Measurements from ENCODE around the gene NPL. TPM values are rescaled to one million over a fixed set of nuclear protein-coding genes. Genes with fewer than 3 reads are reported as not detected.

Gene NPL
- total RNA-seq, 1 donor from 2014 or later, result 2.4 TPM

GRCh38 chr1:182781841-182782586 is 7.6 kb upstream of the NPL start:
- Histone ChIP-seq H3K27me3 (ENCODE audit: control insufficient read depth, insufficient read depth, low read length) (no peaks in the 10 kb centered on the region), H3K36me3 (ENCODE audit: control insufficient read depth, insufficient read depth, low read length) (no peaks in the 10 kb centered on the region), H3K4me3 (ENCODE audit: low read depth, low read length) (no peak overlapping the region)
- DNase-seq (ENCODE audit: low read depth), result peak; percentile 60
- TF ChIP-seq CTCF (IDR thresholded peaks at IDR 0.05; ENCODE audit: insufficient read depth, low read length, severe bottlenecking), result peak; percentile 84
- FAIRE-seq, result no peak

GRCh38 chr1:182782587-182782913 is 7.0 kb upstream of the NPL start:
- no peak for FAIRE-seq
- TF ChIP-seq CTCF (IDR thresholded peaks at IDR 0.05; ENCODE audit: insufficient read depth, low read length, severe bottlenecking), result no peak
- no peaks in the 10 kb centered on the region for H3K36me3 ChIP-seq (ENCODE audit: control insufficient read depth, insufficient read depth, low read length)
- H3K27me3 ChIP-seq (ENCODE audit: control insufficient read depth, insufficient read depth, low read length), result no peaks in the 10 kb centered on the region
- no peak overlapping the region for H3K4me3 ChIP-seq (ENCODE audit: low read depth, low read length)
- DNase-seq (ENCODE audit: low read depth), result no peak

DNA sequence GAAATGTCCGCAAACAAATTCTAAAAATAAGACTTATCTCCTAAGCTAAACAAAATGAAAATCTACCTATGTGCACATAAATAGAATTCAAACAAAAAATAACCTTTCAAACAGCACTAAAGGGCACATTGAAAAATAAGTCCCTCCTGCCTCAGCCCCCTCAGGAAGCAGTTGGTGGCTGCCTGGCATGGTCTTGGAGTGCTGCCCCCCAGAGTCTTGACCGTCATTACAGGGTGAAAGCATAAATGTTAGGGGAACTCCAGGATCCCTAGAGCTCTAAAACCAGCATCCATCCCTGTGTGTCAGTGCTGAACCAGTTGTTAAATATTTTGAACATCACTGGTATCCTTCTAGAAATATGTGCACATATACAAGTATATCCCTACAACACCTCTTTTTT is 6.5 kb upstream of the NPL start:
- DNase-seq (ENCODE audit: low read depth) (no peak), FAIRE-seq (no peak)
- H3K4me3 ChIP-seq (ENCODE audit: low read depth, low read length), result no peak overlapping the region
- no peak for TF ChIP-seq CTCF (IDR thresholded peaks at IDR 0.05; ENCODE audit: insufficient read depth, low read length, severe bottlenecking)
- H3K27me3 ChIP-seq (ENCODE audit: control insufficient read depth, insufficient read depth, low read length), result no peaks in the 10 kb centered on the region
- H3K36me3 ChIP-seq (ENCODE audit: control insufficient read depth, insufficient read depth, low read length), result no peaks in the 10 kb centered on the region

DNA sequence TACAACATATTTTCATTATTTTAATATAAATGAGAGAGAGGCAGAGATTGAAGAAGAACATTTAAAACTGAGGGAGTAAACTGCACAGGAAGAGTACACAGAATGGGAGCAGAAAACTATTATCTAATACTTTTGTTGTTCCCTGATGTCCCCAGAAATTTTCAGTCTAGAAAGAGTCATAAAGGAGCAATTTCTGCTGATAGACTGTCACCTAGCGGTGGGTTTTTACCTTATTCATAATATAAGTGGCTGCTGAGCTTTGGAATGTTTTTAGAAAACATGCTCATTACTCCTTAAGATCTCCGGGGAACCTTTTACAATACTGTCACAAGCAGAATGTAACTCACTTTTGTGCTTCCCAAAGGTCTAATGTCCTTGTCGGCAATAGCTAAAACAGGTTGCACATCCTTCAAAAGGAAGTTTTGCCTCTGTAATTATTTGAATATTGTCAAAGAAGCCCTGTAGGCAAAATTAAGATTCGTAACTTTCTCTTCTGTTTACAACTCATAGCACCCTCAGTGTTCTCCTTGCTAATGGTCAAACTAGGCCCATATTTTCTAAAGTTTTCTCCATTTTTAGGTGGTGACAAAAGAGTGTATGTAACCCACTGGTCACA is 4.9 kb upstream of the NPL start:
- Histone ChIP-seq H3K36me3 (ENCODE audit: control insufficient read depth, insufficient read depth, low read length) (no peaks in the 10 kb centered on the region), H3K27me3 (ENCODE audit: control insufficient read depth, insufficient read depth, low read length) (no peaks in the 10 kb centered on the region), H3K4me3 (ENCODE audit: low read depth, low read length) (no peak overlapping the region)
- peak; percentile 42 for DNase-seq (ENCODE audit: low read depth)
- no peak for FAIRE-seq
- TF ChIP-seq CTCF (IDR thresholded peaks at IDR 0.05; ENCODE audit: insufficient read depth, low read length, severe bottlenecking), result peak; percentile 73

DNA sequence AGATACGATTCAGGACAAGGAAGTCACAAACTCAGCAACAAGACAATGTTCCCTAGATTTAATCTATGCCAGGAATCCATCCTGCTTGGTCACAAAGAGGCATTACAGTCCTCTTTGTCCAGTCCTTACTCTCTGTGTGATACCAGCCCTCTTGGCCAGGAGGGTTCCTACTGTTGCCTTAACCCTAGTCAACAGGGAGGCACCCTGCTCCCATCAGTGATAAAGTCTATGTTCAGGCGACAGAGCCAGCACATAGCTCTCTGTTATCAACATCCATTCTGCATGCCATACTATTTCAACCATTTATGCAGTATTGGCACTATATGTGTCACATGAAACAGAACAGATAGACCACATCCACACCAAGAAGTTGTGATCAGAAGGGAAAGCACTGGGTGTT is 4.4 kb upstream of the NPL start:
- Histone ChIP-seq H3K27me3 (ENCODE audit: control insufficient read depth, insufficient read depth, low read length) (no peaks in the 10 kb centered on the region), H3K36me3 (ENCODE audit: control insufficient read depth, insufficient read depth, low read length) (no peaks in the 10 kb centered on the region), H3K4me3 (ENCODE audit: low read depth, low read length) (no peak overlapping the region)
- no peak for DNase-seq (ENCODE audit: low read depth)
- no peak for TF ChIP-seq CTCF (IDR thresholded peaks at IDR 0.05; ENCODE audit: insufficient read depth, low read length, severe bottlenecking)
- FAIRE-seq, result no peak
